DOHH2 (cell line): ENCODE results near the gene NELFCD.

Source experiments
- EZH2phosphoT487 ChIP-seq: fragments of 200-600 bp; sonication (generic); IDR thresholded peaks from 2 replicates; pipeline ENCODE4 v1.6.1; 2017; ENCODE audit warnings: borderline replicate concordance, mild to moderate bottlenecking, antibody characterized with exemption, low read length, moderate library complexity, mixed read lengths
- TF ChIP-seq, protein P1 (sequence below): fragments of 200-600 bp; sonication (generic); IDR thresholded peaks from one replicate; pipeline ENCODE4 v1.5.1; 2014; ENCODE audit warnings: antibody characterized with exemption, mild to moderate bottlenecking, low read depth, low read length; ENCODE audit not compliant: poor library complexity, severe bottlenecking

DNA sequence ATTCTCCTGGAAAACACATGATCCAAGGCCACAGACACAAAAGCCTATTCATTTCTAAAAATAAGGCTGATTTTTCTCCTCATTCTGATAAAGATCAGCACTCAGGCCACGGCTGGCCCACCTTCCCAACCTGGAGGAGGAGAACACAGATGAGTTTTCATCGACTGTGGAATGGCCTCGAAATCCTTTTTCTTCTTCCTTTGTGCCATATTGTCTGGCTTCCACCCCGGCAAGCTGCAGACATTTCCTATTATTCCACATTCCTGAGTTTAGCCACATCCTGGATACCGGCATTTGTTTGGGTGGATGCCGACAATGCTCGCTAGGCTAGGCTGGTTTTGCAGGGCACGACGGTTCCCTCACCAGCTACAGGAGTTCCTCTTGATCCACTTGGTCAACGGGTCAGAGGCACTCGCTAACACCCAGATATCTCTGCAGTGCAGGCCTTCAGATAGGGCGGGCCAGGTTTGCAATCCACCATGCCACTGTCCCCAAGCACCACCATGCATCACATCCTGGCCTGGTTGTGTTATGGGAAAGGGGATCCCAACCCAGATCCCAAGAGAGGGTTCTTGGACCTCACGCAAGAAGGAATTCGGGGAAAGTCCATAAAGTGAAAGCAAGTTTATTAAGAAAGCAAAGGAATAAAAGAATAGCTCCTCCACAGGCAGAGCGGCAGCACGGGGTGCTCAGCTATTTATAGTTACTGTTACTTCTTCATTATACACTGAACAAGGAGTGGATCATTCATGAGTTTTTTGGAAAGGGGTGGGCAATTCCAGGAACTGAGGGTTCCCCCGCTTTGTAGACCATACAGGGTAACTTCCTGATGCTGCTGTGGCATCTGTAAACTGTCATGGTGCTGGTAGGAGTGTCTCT lies 30.2 kb downstream of the NELFCD start:
- TF ChIP-seq, protein P1, sequence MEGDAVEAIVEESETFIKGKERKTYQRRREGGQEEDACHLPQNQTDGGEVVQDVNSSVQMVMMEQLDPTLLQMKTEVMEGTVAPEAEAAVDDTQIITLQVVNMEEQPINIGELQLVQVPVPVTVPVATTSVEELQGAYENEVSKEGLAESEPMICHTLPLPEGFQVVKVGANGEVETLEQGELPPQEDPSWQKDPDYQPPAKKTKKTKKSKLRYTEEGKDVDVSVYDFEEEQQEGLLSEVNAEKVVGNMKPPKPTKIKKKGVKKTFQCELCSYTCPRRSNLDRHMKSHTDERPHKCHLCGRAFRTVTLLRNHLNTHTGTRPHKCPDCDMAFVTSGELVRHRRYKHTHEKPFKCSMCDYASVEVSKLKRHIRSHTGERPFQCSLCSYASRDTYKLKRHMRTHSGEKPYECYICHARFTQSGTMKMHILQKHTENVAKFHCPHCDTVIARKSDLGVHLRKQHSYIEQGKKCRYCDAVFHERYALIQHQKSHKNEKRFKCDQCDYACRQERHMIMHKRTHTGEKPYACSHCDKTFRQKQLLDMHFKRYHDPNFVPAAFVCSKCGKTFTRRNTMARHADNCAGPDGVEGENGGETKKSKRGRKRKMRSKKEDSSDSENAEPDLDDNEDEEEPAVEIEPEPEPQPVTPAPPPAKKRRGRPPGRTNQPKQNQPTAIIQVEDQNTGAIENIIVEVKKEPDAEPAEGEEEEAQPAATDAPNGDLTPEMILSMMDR: no peak
- no peak for TF ChIP-seq EZH2phosphoT487
